ENCODE results near the gene TBC1D5. TPM values are rescaled to one million over a fixed set of nuclear protein-coding genes. Genes with fewer than 3 reads are reported as not detected.

Gene TBC1D5
- total RNA-seq, 1 donor from 2014 or later: 48.1 TPM

GRCh38 chr3:17320266-17320665 lies 422.2 kb downstream of the TBC1D5 start:
- TF ChIP-seq CTCF (IDR thresholded peaks at IDR 0.05): no peak
- no peak for TF ChIP-seq POLR2A (IDR thresholded peaks at IDR 0.05)
- TF ChIP-seq POLR2AphosphoS5 (IDR thresholded peaks at IDR 0.05; ENCODE audit: insufficient read depth in 1 of 2, low read depth in 1 of 2): no peak
- Histone ChIP-seq H3K27ac (no peak overlapping the region), H3K27me3 (no peaks in the 10 kb centered on the region), H3K36me3 (no peaks in the 10 kb centered on the region), H3K4me3 (no peak overlapping the region), H3K9me3 (no peaks in the 10 kb centered on the region), H3K4me1 (no peaks in the 10 kb centered on the region)
- DNase-seq (ENCODE audit: extremely low spot score in 2 of 2): no peak
- intact Hi-C loops (cut with DNase I): no loop called here

GRCh38 chr3:17315897-17316296 lies 426.5 kb downstream of the TBC1D5 start:
- no peaks in the 10 kb centered on the region for H3K27me3 ChIP-seq
- H3K36me3 ChIP-seq: no peaks in the 10 kb centered on the region
- intact Hi-C loops (cut with DNase I): no loop called here
- H3K27ac ChIP-seq: no peak overlapping the region
- no peak for DNase-seq (ENCODE audit: extremely low spot score in 2 of 2)
- no peaks in the 10 kb centered on the region for H3K9me3 ChIP-seq
- peaks cover 9% of the 10 kb centered on the region for H3K4me1 ChIP-seq
- TF ChIP-seq POLR2AphosphoS5 (IDR thresholded peaks at IDR 0.05; ENCODE audit: insufficient read depth in 1 of 2, low read depth in 1 of 2): no peak
- TF ChIP-seq CTCF (IDR thresholded peaks at IDR 0.05): no peak
- no peak for TF ChIP-seq POLR2A (IDR thresholded peaks at IDR 0.05)
- no peak overlapping the region for H3K4me3 ChIP-seq

- Histone ChIP-seq H3K9me3 (no peaks in the 10 kb centered on the region), H3K27ac (no peak overlapping the region), H3K4me1 (peaks cover 9% of the 10 kb centered on the region), H3K36me3 (no peaks in the 10 kb centered on the region), H3K4me3 (no peak overlapping the region), H3K27me3 (no peaks in the 10 kb centered on the region)
- intact Hi-C loops (cut with DNase I): no loop called here
- no peak for DNase-seq (ENCODE audit: extremely low spot score in 2 of 2)
- TF ChIP-seq POLR2A (IDR thresholded peaks at IDR 0.05) (no peak), POLR2AphosphoS5 (IDR thresholded peaks at IDR 0.05; ENCODE audit: insufficient read depth in 1 of 2, low read depth in 1 of 2) (no peak), CTCF (IDR thresholded peaks at IDR 0.05) (no peak)
Observed at GRCh38 chr3:17314171-17314570, 428.3 kb downstream of the TBC1D5 start.

- intact Hi-C loops (cut with DNase I): no loop called here
- no peak for DNase-seq (ENCODE audit: extremely low spot score in 2 of 2)
- TF ChIP-seq CTCF (IDR thresholded peaks at IDR 0.05) (no peak), POLR2A (IDR thresholded peaks at IDR 0.05) (no peak), POLR2AphosphoS5 (IDR thresholded peaks at IDR 0.05; ENCODE audit: insufficient read depth in 1 of 2, low read depth in 1 of 2) (no peak)
- no peaks in the 10 kb centered on the region for H3K36me3 ChIP-seq
- no peaks in the 10 kb centered on the region for H3K9me3 ChIP-seq
- no peak overlapping the region for H3K4me3 ChIP-seq
- peaks cover 9% of the 10 kb centered on the region for H3K4me1 ChIP-seq
- H3K27me3 ChIP-seq: no peaks in the 10 kb centered on the region
- H3K27ac ChIP-seq: no peak overlapping the region
Observed at GRCh38 chr3:17313746-17314145, 428.7 kb downstream of the TBC1D5 start.

- H3K27ac ChIP-seq: no peak overlapping the region
- no peaks in the 10 kb centered on the region for H3K9me3 ChIP-seq
- no peaks in the 10 kb centered on the region for H3K36me3 ChIP-seq
- peaks cover 9% of the 10 kb centered on the region for H3K4me1 ChIP-seq
- intact Hi-C loops (cut with DNase I): no loop called here
- no peak overlapping the region for H3K4me3 ChIP-seq
- H3K27me3 ChIP-seq: no peaks in the 10 kb centered on the region
- no peak for DNase-seq (ENCODE audit: extremely low spot score in 2 of 2)
- TF ChIP-seq CTCF (IDR thresholded peaks at IDR 0.05): no peak
- no peak for TF ChIP-seq POLR2AphosphoS5 (IDR thresholded peaks at IDR 0.05; ENCODE audit: insufficient read depth in 1 of 2, low read depth in 1 of 2)
- no peak for TF ChIP-seq POLR2A (IDR thresholded peaks at IDR 0.05)
Observed at GRCh38 chr3:17310983-17311382, 431.4 kb downstream of the TBC1D5 start.

Measured in vagina (tissue), 2 donors.